ENCODE results near the gene SYT14.
"Not testable (repeated sequence)": the region's sequence is repeated elsewhere in the genome, so short reads cannot be mapped to it uniquely, and the experiment has no call there.

Gene SYT14

GRCh38 chr1:210123924-210124589, 186.0 kb downstream of the SYT14 start:
- no peak for DNase-seq

GRCh38 chr1:210124736-210125135, 186.7 kb downstream of the SYT14 start:
- DNase-seq: no peak

- DNase-seq: no peak
These were observed 187.1 kb downstream of the SYT14 start for GRCh38 chr1:210125143-210125542.

- no peak for DNase-seq
These were observed 191.1 kb downstream of the SYT14 start for GRCh38 chr1:210129092-210129491.

GRCh38 chr1:210129759-210130158, 191.7 kb downstream of the SYT14 start:
- DNase-seq: no peak

GRCh38 chr1:210132582-210132981, 194.6 kb downstream of the SYT14 start:
- DNase-seq: no peak

- peak; percentile 28 for DNase-seq
These were observed 205.5 kb downstream of the SYT14 start for GRCh38 chr1:210143465-210144062.

GRCh38 chr1:210144736-210145135, 206.7 kb downstream of the SYT14 start:
- DNase-seq: no peak

- DNase-seq: no peak
These were observed 213.1 kb downstream of the SYT14 start for GRCh38 chr1:210151052-210151672.

GRCh38 chr1:210159211-210159610, 221.2 kb downstream of the SYT14 start:
- no peak for DNase-seq

- DNase-seq: no peak
These were observed 232.2 kb downstream of the SYT14 start for GRCh38 chr1:210170220-210170619.

- DNase-seq: no peak
These were observed 236.1 kb downstream of the SYT14 start for GRCh38 chr1:210174133-210174532.

- DNase-seq: no peak
These were observed 247.0 kb downstream of the SYT14 start for GRCh38 chr1:210185063-210185462.

- DNase-seq: not testable (repeated sequence)
These were observed 250.0 kb downstream of the SYT14 start for GRCh38 chr1:210187849-210188606.

GRCh38 chr1:210189426-210189825, 251.4 kb downstream of the SYT14 start:
- no peak for DNase-seq

GRCh38 chr1:210195635-210196160, 257.7 kb downstream of the SYT14 start:
- no peak for DNase-seq

GRCh38 chr1:210196266-210196665, 258.2 kb downstream of the SYT14 start:
- DNase-seq: not testable (repeated sequence)

GRCh38 chr1:210198840-210199239, 260.8 kb downstream of the SYT14 start:
- no peak for DNase-seq

- no peak for DNase-seq
These were observed 262.2 kb downstream of the SYT14 start for GRCh38 chr1:210200124-210200736.

GRCh38 chr1:210201681-210202080, 263.7 kb downstream of the SYT14 start:
- DNase-seq: no peak

GRCh38 chr1:210207597-210208450, 269.8 kb downstream of the SYT14 start:
- no peak for DNase-seq

GRCh38 chr1:210213335-210213734, 275.3 kb downstream of the SYT14 start:
- DNase-seq: no peak

Measured in activated CD4-positive, alpha-beta T cell treated with anti-CD3 and anti-CD28 coated beads, Interleukin-2, amount 50 U/mL, for 1 hour (primary cell).